GM18498 (cell line): ENCODE data around the gene PDZD4.
"Not testable (repeated sequence)": the region's sequence is repeated elsewhere in the genome, so short reads cannot be mapped to it uniquely, and the experiment has no call there.

Experiments
- ATAC-seq: cut with Tn5 transposase; IDR thresholded peaks from one replicate; pipeline ENCODE4 v1.9.1; 2021; ENCODE audit warnings: mild to moderate bottlenecking, moderate library complexity; ENCODE audit not compliant: unreplicated experiment

The PDZD4 gene

GRCh38 chrX:153836921-153837320 is 6.6 kb upstream of the PDZD4 start:
- no peak for ATAC-seq

- no peak for ATAC-seq
Observed at GRCh38 chrX:153832728-153833127, 2.4 kb upstream of the PDZD4 start.

- ATAC-seq: no peak
Observed at GRCh38 chrX:153831429-153832150, 1.2 kb upstream of the PDZD4 start.

GRCh38 chrX:153830640-153831428 is 490 bp upstream of the PDZD4 start:
- no peak for ATAC-seq

GRCh38 chrX:153829549-153829798 is 870 bp downstream of the PDZD4 start:
- ATAC-seq: no peak

GRCh38 chrX:153828723-153829548 is 1.4 kb downstream of the PDZD4 start:
- no peak for ATAC-seq

GRCh38 chrX:153828308-153828707 is 2.0 kb downstream of the PDZD4 start:
- ATAC-seq: no peak

GRCh38 chrX:153827903-153828302 is 2.4 kb downstream of the PDZD4 start:
- no peak for ATAC-seq

- ATAC-seq: no peak
Observed at GRCh38 chrX:153827016-153827415, 3.3 kb downstream of the PDZD4 start.

GRCh38 chrX:153825042-153825441 is 5.3 kb downstream of the PDZD4 start:
- no peak for ATAC-seq

GRCh38 chrX:153824348-153824747 is 6.0 kb downstream of the PDZD4 start:
- ATAC-seq: no peak

- no peak for ATAC-seq
Observed at GRCh38 chrX:153821066-153821465, 9.3 kb downstream of the PDZD4 start.

- ATAC-seq: no peak
Observed at GRCh38 chrX:153820601-153821000, 9.7 kb downstream of the PDZD4 start.

- no peak for ATAC-seq
Observed at GRCh38 chrX:153819384-153820040, 10.8 kb downstream of the PDZD4 start.

- ATAC-seq: no peak
Observed at GRCh38 chrX:153818571-153819383, 11.6 kb downstream of the PDZD4 start.

- not testable (repeated sequence) for ATAC-seq
Observed at GRCh38 chrX:153818064-153818463, 12.3 kb downstream of the PDZD4 start.

GRCh38 chrX:153816831-153817690 is 13.3 kb downstream of the PDZD4 start:
- ATAC-seq: no peak

- no peak for ATAC-seq
Observed at GRCh38 chrX:153814591-153815315, 15.6 kb downstream of the PDZD4 start.

- ATAC-seq: no peak
Observed at GRCh38 chrX:153813161-153813560, 17.2 kb downstream of the PDZD4 start.
